Measurements from ENCODE around the gene DIPK1C. TPM values are rescaled to one million over a fixed set of nuclear protein-coding genes. Genes with fewer than 3 reads are reported as not detected.

DIPK1C gene
- total RNA-seq, 1 donor from 2014 or later, result not detected

DNA sequence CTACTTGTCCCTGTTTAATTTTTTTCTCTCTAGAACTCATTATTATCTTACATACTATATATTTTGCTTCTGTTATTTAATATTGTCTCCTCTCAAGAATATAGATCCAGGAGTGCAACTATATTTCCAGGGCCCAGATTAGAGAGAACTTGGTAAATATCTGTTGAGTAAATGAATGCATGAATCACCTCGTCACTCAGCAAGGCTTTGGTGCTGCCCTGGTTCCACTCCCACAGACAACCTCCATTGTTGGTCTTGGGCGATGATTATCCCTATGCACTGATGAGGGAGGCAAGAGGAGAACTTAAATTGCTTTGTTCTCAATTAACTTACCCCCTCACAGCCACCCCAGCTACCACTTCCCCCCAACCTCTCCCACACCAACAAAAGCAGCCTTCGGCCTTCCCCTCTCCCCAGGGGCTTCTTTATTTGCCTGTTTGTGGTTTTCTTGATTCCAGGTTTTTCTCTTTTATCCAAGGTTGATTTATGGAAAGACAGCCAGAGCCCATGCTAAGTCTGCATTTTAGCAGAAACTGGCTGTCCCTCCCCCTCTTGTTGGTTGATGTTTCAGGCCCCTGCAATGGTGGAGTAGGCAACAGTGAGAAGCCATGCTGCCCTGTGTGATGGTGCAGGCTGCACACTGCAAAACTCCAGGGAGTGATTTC, 17.0 kb upstream of the DIPK1C start:
- FAIRE-seq (no peak), DNase-seq (ENCODE audit: low read depth) (no peak)
- no peak overlapping the region for H3K9ac ChIP-seq (ENCODE audit: low read length)
- H3K27me3 Mint-ChIP-seq (ENCODE audit: low read depth, unreplicated experiment), result peaks cover 5% of the 10 kb centered on the region
- no peaks in the 10 kb centered on the region for H3K36me3 Mint-ChIP-seq (ENCODE audit: low read depth, unreplicated experiment)
- no peak overlapping the region for H3K27ac Mint-ChIP-seq (ENCODE audit: unreplicated experiment)
- H3K27me3 ChIP-seq (ENCODE audit: insufficient read depth, low read length), result no peaks in the 10 kb centered on the region
- H3K9me3 Mint-ChIP-seq (ENCODE audit: unreplicated experiment), result peaks cover 1% of the 10 kb centered on the region
- no peaks in the 10 kb centered on the region for H3K79me2 ChIP-seq (ENCODE audit: insufficient read depth, low read length)
- H3K4me2 ChIP-seq (ENCODE audit: low read length), result no peak overlapping the region
- no peaks in the 10 kb centered on the region for H3K4me1 Mint-ChIP-seq (ENCODE audit: low read depth, unreplicated experiment)
- no peak overlapping the region for H2AFZ ChIP-seq (ENCODE audit: low read depth, low read length)
- no peak for TF ChIP-seq CTCF (IDR thresholded peaks at IDR 0.05; ENCODE audit: insufficient read depth, low read depth, low read length)
- TF ChIP-seq EZH2 (IDR thresholded peaks at IDR 0.05; ENCODE audit: insufficient read depth, low read length), result no peak
- H3K4me1 ChIP-seq (ENCODE audit: insufficient read depth, low read length), result no peaks in the 10 kb centered on the region
- H3K36me3 ChIP-seq (ENCODE audit: insufficient read depth, low read length), result no peaks in the 10 kb centered on the region
- H3K4me3 ChIP-seq (ENCODE audit: insufficient read depth, low read depth, low read length), result no peak overlapping the region
- no peaks in the 10 kb centered on the region for H4K20me1 ChIP-seq (ENCODE audit: insufficient read depth, low read length)
- no peak overlapping the region for H3K27ac ChIP-seq (ENCODE audit: low read depth, low read length)
- no peak overlapping the region for H3K4me3 Mint-ChIP-seq (ENCODE audit: unreplicated experiment)
- no peaks in the 10 kb centered on the region for H3K9me3 ChIP-seq (ENCODE audit: insufficient read depth, low read depth, low read length)

DNA sequence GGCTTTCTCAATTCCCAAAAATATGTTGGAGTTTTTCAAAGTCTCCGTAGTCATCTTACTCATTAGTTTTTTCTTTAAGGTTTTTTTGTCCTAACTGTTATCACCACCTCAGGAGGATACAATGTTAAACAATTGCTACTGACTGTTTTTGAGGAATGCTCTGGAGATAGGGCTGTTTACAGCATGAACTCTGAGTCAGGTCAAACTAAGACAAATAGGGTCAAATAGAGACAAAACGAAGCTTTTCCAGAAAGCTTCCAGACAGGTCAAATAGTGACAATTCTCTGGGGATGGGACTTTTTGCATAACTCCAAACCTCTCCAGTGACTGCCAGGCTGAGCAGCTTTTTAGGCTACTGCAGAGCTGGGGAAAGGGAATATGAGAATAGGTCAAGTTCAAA, 15.2 kb upstream of the DIPK1C start:
- H3K9me3 Mint-ChIP-seq (ENCODE audit: unreplicated experiment), result peaks cover 1% of the 10 kb centered on the region
- H4K20me1 ChIP-seq (ENCODE audit: insufficient read depth, low read length), result no peaks in the 10 kb centered on the region
- H3K4me1 ChIP-seq (ENCODE audit: insufficient read depth, low read length), result peaks cover 8% of the 10 kb centered on the region
- no peak overlapping the region for H3K4me3 Mint-ChIP-seq (ENCODE audit: unreplicated experiment)
- H3K4me3 ChIP-seq (ENCODE audit: insufficient read depth, low read depth, low read length), result no peak overlapping the region
- H3K4me1 Mint-ChIP-seq (ENCODE audit: low read depth, unreplicated experiment), result peaks cover 7% of the 10 kb centered on the region
- H3K9me3 ChIP-seq (ENCODE audit: insufficient read depth, low read depth, low read length), result no peaks in the 10 kb centered on the region
- H3K36me3 Mint-ChIP-seq (ENCODE audit: low read depth, unreplicated experiment), result no peaks in the 10 kb centered on the region
- no peak overlapping the region for H3K27ac ChIP-seq (ENCODE audit: low read depth, low read length)
- H3K27ac Mint-ChIP-seq (ENCODE audit: unreplicated experiment), result no peak overlapping the region
- H3K4me2 ChIP-seq (ENCODE audit: low read length), result no peak overlapping the region
- peaks cover 5% of the 10 kb centered on the region for H3K27me3 Mint-ChIP-seq (ENCODE audit: low read depth, unreplicated experiment)
- no peaks in the 10 kb centered on the region for H3K79me2 ChIP-seq (ENCODE audit: insufficient read depth, low read length)
- no peak overlapping the region for H2AFZ ChIP-seq (ENCODE audit: low read depth, low read length)
- TF ChIP-seq CTCF (IDR thresholded peaks at IDR 0.05; ENCODE audit: insufficient read depth, low read depth, low read length) (no peak), EZH2 (IDR thresholded peaks at IDR 0.05; ENCODE audit: insufficient read depth, low read length) (no peak)
- no peak overlapping the region for H3K9ac ChIP-seq (ENCODE audit: low read length)
- H3K36me3 ChIP-seq (ENCODE audit: insufficient read depth, low read length), result no peaks in the 10 kb centered on the region
- no peak for FAIRE-seq
- DNase-seq (ENCODE audit: low read depth), result no peak
- H3K27me3 ChIP-seq (ENCODE audit: insufficient read depth, low read length), result no peaks in the 10 kb centered on the region

- Mint-ChIP-seq H3K4me1 (ENCODE audit: low read depth, unreplicated experiment) (peaks cover 7% of the 10 kb centered on the region), H3K9me3 (ENCODE audit: unreplicated experiment) (peaks cover 1% of the 10 kb centered on the region), H3K27ac (ENCODE audit: unreplicated experiment) (peak overlapping the region; percentile 1), H3K27me3 (ENCODE audit: low read depth, unreplicated experiment) (peaks cover 3% of the 10 kb centered on the region), H3K36me3 (ENCODE audit: low read depth, unreplicated experiment) (no peaks in the 10 kb centered on the region), H3K4me3 (ENCODE audit: unreplicated experiment) (no peak overlapping the region)
- H2AFZ ChIP-seq (ENCODE audit: low read depth, low read length), result no peak overlapping the region
- H3K9me3 ChIP-seq (ENCODE audit: insufficient read depth, low read depth, low read length), result no peaks in the 10 kb centered on the region
- H3K9ac ChIP-seq (ENCODE audit: low read length), result no peak overlapping the region
- H3K4me2 ChIP-seq (ENCODE audit: low read length), result peak overlapping the region; percentile 62
- DNase-seq (ENCODE audit: low read depth) (peak; percentile 65), FAIRE-seq (no peak)
- H3K27ac ChIP-seq (ENCODE audit: low read depth, low read length), result no peak overlapping the region
- no peaks in the 10 kb centered on the region for H3K79me2 ChIP-seq (ENCODE audit: insufficient read depth, low read length)
- TF ChIP-seq EZH2 (IDR thresholded peaks at IDR 0.05; ENCODE audit: insufficient read depth, low read length), result no peak
- TF ChIP-seq CTCF (IDR thresholded peaks at IDR 0.05; ENCODE audit: insufficient read depth, low read depth, low read length), result no peak
- no peaks in the 10 kb centered on the region for H3K27me3 ChIP-seq (ENCODE audit: insufficient read depth, low read length)
- H4K20me1 ChIP-seq (ENCODE audit: insufficient read depth, low read length), result no peaks in the 10 kb centered on the region
- peaks cover 8% of the 10 kb centered on the region for H3K4me1 ChIP-seq (ENCODE audit: insufficient read depth, low read length)
- H3K36me3 ChIP-seq (ENCODE audit: insufficient read depth, low read length), result no peaks in the 10 kb centered on the region
- no peak overlapping the region for H3K4me3 ChIP-seq (ENCODE audit: insufficient read depth, low read depth, low read length)
Measured at GRCh38 chr18:74468547-74469061, 11.5 kb upstream of the DIPK1C start.

All from astrocyte (in vitro differentiated cells and primary cell).